ENCODE measurements around the gene DOCK11. TPM values are rescaled to one million over a fixed set of nuclear protein-coding genes. Genes with fewer than 3 reads are reported as not detected.

DOCK11 gene
- total and polyA plus RNA-seq, 2 of the 4 experiments (the other 2 are of a cell fraction), result 3.9 to 13.1 TPM

GRCh38 chrX:118666521-118666920 is 170.9 kb downstream of the DOCK11 start:
- CTCF ChIA-PET, result no interaction called here
- in situ Hi-C loops (cut with MboI; ENCODE audit: low sequenced_read_pairs), result no loop called here
- no CpG with 5 or more reads among the region's 3 CpGs for WGBS, 2 experiments (ENCODE audit: extremely low coverage in 2 of 2, insufficient read length in 1 of 2)

More at GRCh38 chrX:118666521-118666920, 170.9 kb downstream of the DOCK11 start:
- dilution Hi-C loops (cut with HindIII; ENCODE audit: low sequenced_read_pairs, unreplicated experiment) (no loop called here), intact Hi-C loops (cut with micrococcal nuclease) (loop anchor here (5.0 kb wide), 1 partner anchor 471 kb away; no protein-coding TSS in a partner anchor)
- Histone ChIP-seq H2AFZ (replicated peaks; ENCODE audit: low read length, poor library complexity) (no peak overlapping the region), H3K27me3 (ENCODE audit: control insufficient read depth, insufficient read depth, low read length) (no peaks in the 10 kb centered on the region), H3K9me1 (ENCODE audit: insufficient read depth, low read length) (no peaks in the 10 kb centered on the region), H3K4me3 (ENCODE audit: insufficient read depth, low read depth, low read length) (no peak overlapping the region), H2BK20ac (ENCODE audit: low read depth, low read length) (no peak overlapping the region), H3K56ac (ENCODE audit: extremely low read depth, insufficient read depth, low read length) (no peak overlapping the region), H3K23ac (ENCODE audit: low read depth, low read length) (no peak overlapping the region), H3K4me1 (ENCODE audit: control insufficient read depth, insufficient read depth, low read length) (no peaks in the 10 kb centered on the region), H3K4ac (ENCODE audit: low read depth, low read length) (no peak overlapping the region), H2AK9ac (replicated peaks; ENCODE audit: low read depth, low read length, poor library complexity) (no peak overlapping the region), H2BK5ac (ENCODE audit: low read depth, low read length, poor library complexity, severe bottlenecking) (no peak overlapping the region), H2BK120ac (ENCODE audit: low read depth, low read length) (no peak overlapping the region), H2BK15ac (ENCODE audit: low read depth, low read length) (no peak overlapping the region), H4K91ac (ENCODE audit: insufficient read depth, low read depth, low read length) (no peak overlapping the region), H3K14ac (replicated peaks; ENCODE audit: low read depth, low read length) (no peak overlapping the region), H3K9me3 (ENCODE audit: control insufficient read depth, insufficient read depth, low read length) (no peaks in the 10 kb centered on the region), H3K4me2 (ENCODE audit: low read depth, low read length) (no peak overlapping the region), H4K8ac (ENCODE audit: low read depth in 2 of 2, low read length in 2 of 2) (no peak overlapping the region), H4K20me1 (ENCODE audit: insufficient read depth, low read length) (no peaks in the 10 kb centered on the region), H3K36me3 (ENCODE audit: control insufficient read depth, insufficient read depth, low read length) (no peaks in the 10 kb centered on the region), H2AK5ac (ENCODE audit: low read depth, low read length) (no peak overlapping the region), H3K9ac (ENCODE audit: low read depth, low read length) (no peak overlapping the region), H3K79me1 (ENCODE audit: low read depth in 1 of 2, low read length in 2 of 2) (no peaks in the 10 kb centered on the region), H3K18ac (ENCODE audit: low read depth, low read length) (no peak overlapping the region), H3K27ac (ENCODE audit: insufficient read depth, low read length) (no peak overlapping the region), H4K5ac (ENCODE audit: low read depth, low read length) (no peak overlapping the region)
- BruUV-seq (replicated peaks), result no TSS peak
- peak; percentile 44 for ATAC-seq (ENCODE audit: low read depth)
- POLR2A ChIA-PET (ENCODE audit: unreplicated experiment), result no interaction called here
- DNase-seq, result peak; percentile 31
- TF ChIP-seq CTCF (conservative IDR thresholded peaks at IDR 0.05; ENCODE audit: low read depth, low read length), result no peak
- TF ChIP-seq NFE2L2 (IDR thresholded peaks at IDR 0.05; ENCODE audit: low read depth, low read length), result no peak
- no peak for TF ChIP-seq CEBPB (IDR thresholded peaks at IDR 0.05; ENCODE audit: low read depth, low read length)
- TF ChIP-seq RCOR1 (IDR thresholded peaks at IDR 0.05; ENCODE audit: insufficient replicate concordance, low read length), result no peak
- no peak for TF ChIP-seq MAFK (IDR thresholded peaks at IDR 0.05; ENCODE audit: low read depth, low read length)
- TF ChIP-seq RAD21 (IDR thresholded peaks at IDR 0.05; ENCODE audit: low read length), result no peak
- TF ChIP-seq POLR2A (IDR thresholded peaks at IDR 0.05; ENCODE audit: low read depth, low read length), result no peak
- TF ChIP-seq USF2 (IDR thresholded peaks at IDR 0.05; ENCODE audit: low read depth, low read length), result no peak
- TF ChIP-seq RFX5 (IDR thresholded peaks at IDR 0.05; ENCODE audit: low read depth, low read length), result no peak
- no peak for TF ChIP-seq CHD1 (IDR thresholded peaks at IDR 0.05; ENCODE audit: low read depth, low read length)
- TF ChIP-seq FOS (IDR thresholded peaks at IDR 0.05; ENCODE audit: low read depth, low read length), result no peak
- no peak for TF ChIP-seq BHLHE40 (IDR thresholded peaks at IDR 0.05; ENCODE audit: low read depth, low read length)
- TF ChIP-seq MXI1 (IDR thresholded peaks at IDR 0.05; ENCODE audit: borderline replicate concordance, low read depth, low read length), result no peak
- no peak for TF ChIP-seq SMC3 (IDR thresholded peaks at IDR 0.05; ENCODE audit: low read depth, low read length)
- no peak for TF ChIP-seq MAZ (IDR thresholded peaks at IDR 0.05; ENCODE audit: borderline replicate concordance, low read depth, low read length)
- no peak for TF ChIP-seq ELK1 (IDR thresholded peaks at IDR 0.05; ENCODE audit: borderline replicate concordance, low read depth, low read length)
